HAP-1 (cell line): ENCODE results near the gene IDI2.

Experiments used
- DNase-seq, 2 experiments: peaks; one replicate each; pipeline ENCODE4 v3.0.0-alpha.2; 2016 to 2020; ENCODE audit warnings: low spot score in 2 of 2
- H3K27me3 ChIP-seq: fragments of 250-450 bp; sonication (Bioruptor Pico); 2 replicates; pipeline ENCODE4 v1.5.1; 2020; ENCODE audit warnings: low read depth, mild to moderate bottlenecking, moderate library complexity
- H3K36me3 ChIP-seq: fragments of 250-450 bp; sonication (Bioruptor Pico); replicated peaks from 2 replicates; pipeline ENCODE4 v1.5.1; 2020; ENCODE audit warnings: mild to moderate bottlenecking
- H3K4me1 ChIP-seq: fragments of 250-450 bp; sonication (Bioruptor Pico); 2 replicates; pipeline ENCODE4 v1.5.1; 2020; ENCODE audit warnings: mild to moderate bottlenecking
- H3K4me3 ChIP-seq: fragments of 250-450 bp; sonication (Bioruptor Pico); 2 replicates; pipeline ENCODE4 v1.5.1; 2020; ENCODE audit warnings: mild to moderate bottlenecking, moderate library complexity
- H3K9me3 ChIP-seq: fragments of 250-450 bp; sonication (Bioruptor Pico); 2 replicates; pipeline ENCODE4 v1.5.1; 2020; ENCODE audit warnings: mild to moderate bottlenecking, moderate library complexity
- in situ Hi-C: fragments of 300-500 bp; cut with MboI; formaldehyde crosslinking; loops from 3 replicates; pipeline ENCODE4 v1.14.3; 2020; ENCODE audit warnings: low sequenced_read_pairs, inconsistent platforms, mixed read lengths

Gene IDI2

DNA sequence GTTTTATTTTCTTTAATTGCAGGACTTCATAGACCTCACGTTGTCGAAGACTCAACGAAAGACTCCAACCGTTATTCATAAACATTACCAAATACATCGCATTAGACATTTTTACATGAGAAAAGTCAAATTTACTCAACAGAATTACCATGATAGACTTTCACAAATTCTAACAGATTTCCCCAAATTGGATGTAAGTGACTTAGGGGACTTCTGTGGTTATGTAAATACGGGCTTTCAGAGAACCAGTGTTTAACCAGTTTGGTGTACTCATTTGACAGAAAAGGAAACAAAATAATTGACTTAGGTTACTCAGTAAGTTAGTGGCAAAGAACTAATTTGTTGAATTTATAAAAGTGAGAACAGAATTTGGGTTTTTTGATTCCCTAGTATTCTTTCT, 33.2 kb downstream of the IDI2 start:
- no peak overlapping the region for H3K4me3 ChIP-seq
- peaks cover 75% of the 10 kb centered on the region for H3K36me3 ChIP-seq
- no peaks in the 10 kb centered on the region for H3K27me3 ChIP-seq
- no peak for DNase-seq
- in situ Hi-C loops, result no loop called here
- peaks cover 6% of the 10 kb centered on the region; the same call in 1 of the 2 replicates for H3K4me1 ChIP-seq
- no peaks in the 10 kb centered on the region for H3K9me3 ChIP-seq

DNA sequence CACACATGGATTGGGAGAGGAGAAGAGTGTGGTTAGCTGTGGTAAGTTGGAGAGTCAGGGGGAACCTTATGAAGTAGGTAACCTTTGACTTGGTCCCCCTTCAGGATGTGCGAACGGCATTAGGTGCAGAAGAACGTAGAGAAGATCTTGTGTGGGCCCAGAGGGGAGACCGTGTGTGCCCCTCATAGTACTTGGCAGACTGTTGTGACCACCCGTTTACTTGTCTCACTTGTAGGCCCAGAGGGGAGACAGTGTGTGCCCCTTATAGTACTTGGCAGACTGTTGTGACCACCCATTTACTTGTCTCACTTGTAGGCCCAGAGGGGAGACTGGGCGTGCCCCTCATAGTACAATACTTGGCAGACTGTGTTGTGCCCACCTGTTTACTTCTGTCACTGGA, 34.9 kb downstream of the IDI2 start:
- Histone ChIP-seq H3K4me3 (no peak overlapping the region), H3K9me3 (no peaks in the 10 kb centered on the region), H3K27me3 (no peaks in the 10 kb centered on the region), H3K4me1 (peaks cover 10% of the 10 kb centered on the region; the same call in 1 of the 2 replicates), H3K36me3 (peaks cover 58% of the 10 kb centered on the region)
- in situ Hi-C loops, result no loop called here
- no peak for DNase-seq

DNA sequence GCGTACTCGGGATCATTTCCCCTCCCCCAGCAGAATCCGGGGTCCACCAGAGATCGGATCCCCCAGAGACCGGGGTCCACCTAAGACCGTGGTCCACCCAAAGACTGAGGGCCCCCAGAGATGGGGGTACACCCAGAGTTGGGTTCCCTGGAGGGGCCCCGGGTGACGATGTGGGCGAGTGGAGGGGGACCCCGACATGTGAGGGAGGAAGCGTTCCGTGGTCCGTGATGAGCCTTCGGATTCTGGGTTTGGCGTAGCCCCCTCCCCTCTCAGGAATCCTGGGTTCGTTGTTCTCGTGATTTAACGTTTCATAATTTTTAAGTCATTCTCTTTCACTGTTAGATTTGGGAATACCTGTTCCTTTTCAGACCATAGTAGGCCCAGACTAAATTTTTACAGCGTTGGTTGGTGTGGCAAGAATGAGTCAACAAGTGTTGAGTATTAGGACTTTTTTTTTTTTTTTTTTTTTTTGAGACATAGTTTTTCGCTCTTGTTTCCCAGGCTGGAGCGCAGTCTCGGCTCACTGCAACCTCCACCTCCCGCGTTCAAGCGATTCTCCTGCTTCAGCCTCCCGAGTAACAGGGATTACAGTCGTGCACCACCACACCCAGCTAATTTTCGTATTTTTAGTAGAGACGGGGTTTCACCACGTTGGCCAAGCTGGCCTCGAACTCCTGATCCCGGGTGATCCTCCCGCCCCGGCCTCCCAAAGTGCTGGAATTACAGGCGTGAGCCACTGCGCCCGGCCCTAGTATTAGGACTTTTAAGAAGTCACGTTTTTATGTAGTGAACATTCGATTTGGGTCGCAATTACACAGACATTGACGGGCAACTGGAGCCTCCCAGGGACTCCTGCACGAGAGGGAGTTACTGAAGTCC, 36.8 kb downstream of the IDI2 start:
- peak overlapping the region; percentile 99 for H3K4me3 ChIP-seq
- peaks cover 39% of the 10 kb centered on the region for H3K36me3 ChIP-seq
- in situ Hi-C loops, result loop anchor here (5.0 kb wide), 1 partner anchor 57 kb away; the partner anchor contains the start of gene LARP4B
- DNase-seq, result no peak
- H3K9me3 ChIP-seq, result no peaks in the 10 kb centered on the region
- H3K27me3 ChIP-seq, result no peaks in the 10 kb centered on the region
- H3K4me1 ChIP-seq, result peaks cover 10% of the 10 kb centered on the region; the same call in 1 of the 2 replicates

DNA sequence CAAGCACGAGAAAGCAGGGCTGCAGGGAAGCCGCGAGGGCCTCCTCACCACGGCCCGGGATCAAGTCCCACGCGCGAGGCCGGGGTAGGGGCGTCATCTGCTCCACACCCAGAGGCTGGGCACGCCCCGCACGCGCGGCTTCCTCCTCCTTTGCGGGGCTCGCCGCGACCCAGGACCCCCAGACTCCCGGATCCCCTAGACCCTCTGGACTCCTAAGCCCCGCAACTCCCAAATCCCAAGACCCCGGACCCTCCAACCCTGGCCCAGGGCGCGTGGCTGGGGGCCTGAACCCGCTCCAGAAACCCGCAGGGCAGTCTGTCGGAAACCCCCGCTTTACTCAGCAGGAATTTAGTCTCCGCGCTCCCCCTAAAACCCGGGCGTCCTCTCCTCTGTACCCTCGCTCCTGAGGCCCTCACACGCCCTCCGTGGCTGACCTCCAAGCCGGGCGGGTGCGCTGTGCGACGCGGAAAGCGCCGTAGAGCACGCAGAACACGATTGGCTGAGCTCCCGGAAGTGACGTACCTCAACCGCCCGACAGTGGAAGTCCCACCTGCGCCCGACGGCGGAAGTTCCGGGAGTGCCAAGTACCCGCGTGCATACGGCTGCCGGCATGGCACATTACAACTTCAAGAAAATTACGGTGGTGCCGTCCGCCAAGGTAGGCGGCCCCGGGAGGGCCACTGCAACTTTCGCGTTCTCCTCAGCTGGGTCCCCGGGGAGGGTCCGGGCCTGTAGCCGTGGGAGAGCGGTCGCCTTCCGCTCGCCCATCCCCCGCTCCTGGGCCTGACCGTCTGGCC, 37.6 kb downstream of the IDI2 start, which contains the start of gene GTPBP4:
GTPBP4 (plus strand) TSS at position 565 of the 797 bp plus-strand sequence; CDS start at position 611, 46 bp downstream.
- DNase-seq, result peak; percentile 93 to 98
- peaks cover 10% of the 10 kb centered on the region; the same call in 1 of the 2 replicates for H3K4me1 ChIP-seq
- peak within 1 kb of the TSS; percentile 99 for H3K4me3 ChIP-seq
- H3K9me3 ChIP-seq, result no peaks in the 10 kb centered on the region
- H3K27me3 ChIP-seq, result no peaks in the 10 kb centered on the region
- H3K36me3 ChIP-seq, result peaks cover 31% of the 10 kb centered on the region
- in situ Hi-C loops, result loop anchor here (5.0 kb wide), 1 partner anchor 56 kb away; the partner anchor contains the start of gene LARP4B

DNA sequence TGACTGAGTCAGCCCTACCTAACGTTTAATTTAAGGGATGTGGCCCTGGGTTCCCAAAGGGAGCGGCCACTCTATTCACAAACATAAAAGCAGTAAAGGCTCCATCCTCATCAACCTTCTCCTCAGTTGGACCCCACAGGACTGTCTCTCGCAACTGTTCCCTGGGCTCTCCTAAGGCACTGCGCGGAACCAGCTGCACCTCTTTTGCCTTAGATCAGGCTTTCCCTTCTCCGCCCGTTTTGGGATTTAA, 38.1 kb downstream of the IDI2 start:
- no peaks in the 10 kb centered on the region for H3K9me3 ChIP-seq
- peaks cover 25% of the 10 kb centered on the region for H3K36me3 ChIP-seq
- in situ Hi-C loops, result loop anchor here (5.0 kb wide), 1 partner anchor 55 kb away; the partner anchor contains the start of gene LARP4B
- peak overlapping the region; percentile 99 for H3K4me3 ChIP-seq
- peaks cover 10% of the 10 kb centered on the region; the same call in 1 of the 2 replicates for H3K4me1 ChIP-seq
- no peak for DNase-seq
- H3K27me3 ChIP-seq, result no peaks in the 10 kb centered on the region

DNA sequence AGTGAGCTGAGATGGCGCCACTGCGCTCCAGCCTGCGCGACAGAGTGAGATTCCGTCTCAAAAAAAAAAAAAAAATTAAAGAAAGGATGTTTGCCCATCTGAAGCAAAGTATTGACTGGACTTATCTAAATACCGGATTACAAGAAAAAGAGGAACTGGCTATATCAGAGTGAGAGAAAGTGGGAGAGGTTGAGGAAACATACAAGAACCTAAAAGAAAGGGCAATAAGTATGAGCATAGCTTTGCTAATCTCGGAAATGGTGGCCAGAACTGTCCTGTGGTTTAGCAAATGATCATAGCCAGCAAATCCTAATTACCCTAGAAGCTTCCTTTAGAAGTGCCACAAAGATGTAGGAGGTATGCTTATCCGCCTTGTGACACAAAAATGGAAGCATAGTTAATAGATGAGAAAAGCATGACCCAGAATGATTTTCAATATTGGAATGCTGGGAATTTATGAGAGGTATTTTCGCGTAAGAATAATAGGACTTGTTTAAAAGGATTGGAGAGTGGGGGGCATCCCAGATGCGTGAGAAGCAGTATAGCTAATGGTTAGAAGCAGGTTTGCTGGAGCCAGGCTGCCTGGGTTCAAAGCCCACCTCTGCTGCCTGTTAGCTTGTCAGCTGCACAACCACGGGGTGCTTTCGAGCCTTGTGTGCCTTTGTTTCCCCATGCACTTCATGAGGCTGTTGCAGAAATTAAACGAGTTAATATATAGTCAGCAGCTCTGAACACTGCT, 38.6 kb downstream of the IDI2 start:
- H3K4me3 ChIP-seq, result peak overlapping the region; percentile 99
- H3K9me3 ChIP-seq, result no peaks in the 10 kb centered on the region
- no peaks in the 10 kb centered on the region for H3K27me3 ChIP-seq
- H3K36me3 ChIP-seq, result peaks cover 23% of the 10 kb centered on the region
- DNase-seq, result no peak
- in situ Hi-C loops, result loop anchor here (5.0 kb wide), 1 partner anchor 55 kb away; the partner anchor contains the start of gene LARP4B
- peaks cover 10% of the 10 kb centered on the region; the same call in 1 of the 2 replicates for H3K4me1 ChIP-seq

DNA sequence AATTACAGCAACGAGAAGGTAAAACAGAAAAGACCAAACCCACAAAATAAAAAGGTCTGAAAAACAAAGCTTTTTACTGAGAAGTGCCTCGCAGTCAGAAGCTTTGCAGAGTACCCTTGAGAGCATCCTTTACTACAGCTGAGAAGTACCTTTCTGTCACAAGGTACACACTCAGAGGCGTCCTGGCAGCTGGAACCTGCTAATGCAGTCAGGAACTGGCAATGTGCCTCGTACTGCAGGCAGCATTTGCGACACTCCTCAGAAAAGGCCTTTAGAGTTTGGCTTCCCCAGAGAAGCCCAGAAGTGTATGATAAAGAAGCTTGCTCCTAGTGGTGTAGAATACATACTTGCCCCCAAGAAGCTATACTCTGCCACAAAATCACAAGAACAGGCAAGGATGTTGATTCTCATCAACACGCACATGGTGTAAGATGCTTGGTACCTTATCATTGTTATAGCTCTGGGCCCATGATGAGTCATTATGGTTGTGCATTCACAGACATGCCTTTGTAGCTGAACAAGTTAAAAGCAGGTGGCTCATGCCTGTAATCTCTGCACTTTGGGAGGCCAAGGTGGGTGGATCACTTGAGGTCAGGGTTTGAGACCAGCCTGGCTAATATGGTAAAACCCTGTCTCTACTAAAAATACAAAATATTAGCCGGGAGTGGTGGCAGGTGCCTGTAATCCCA, 39.4 kb downstream of the IDI2 start:
- DNase-seq, result no peak
- Histone ChIP-seq H3K9me3 (peaks cover 2% of the 10 kb centered on the region; the same call in 1 of the 2 replicates), H3K27me3 (no peaks in the 10 kb centered on the region), H3K36me3 (peaks cover 23% of the 10 kb centered on the region), H3K4me1 (peaks cover 10% of the 10 kb centered on the region; the same call in 1 of the 2 replicates), H3K4me3 (no peak overlapping the region)
- in situ Hi-C loops, result loop anchor here (5.0 kb wide), 1 partner anchor 54 kb away; the partner anchor contains the start of gene LARP4B

DNA sequence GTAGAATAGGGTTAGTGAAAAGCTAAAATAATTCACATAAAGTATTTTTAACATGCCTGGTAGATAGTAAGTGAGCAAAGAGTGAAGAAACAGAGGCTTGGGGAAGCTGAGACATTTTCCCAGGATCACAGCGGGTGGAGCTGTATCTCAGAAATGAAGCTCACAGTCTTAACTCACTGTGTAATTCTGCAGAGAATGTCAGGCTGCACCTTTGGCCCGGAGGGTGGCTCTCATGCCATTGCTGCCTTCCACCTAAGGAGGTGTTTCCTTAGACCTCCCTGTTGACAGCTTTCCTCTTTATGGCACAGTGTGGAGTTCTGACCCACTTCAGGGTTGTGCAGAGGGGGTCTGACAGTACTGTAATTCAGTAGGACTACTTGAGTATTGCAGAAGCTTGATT, 40.3 kb downstream of the IDI2 start:
- H3K4me1 ChIP-seq, result peaks cover 10% of the 10 kb centered on the region; the same call in 1 of the 2 replicates
- in situ Hi-C loops, result loop anchor here (5.0 kb wide), 1 partner anchor 53 kb away; the partner anchor contains the start of gene LARP4B
- no peak for DNase-seq
- H3K27me3 ChIP-seq, result no peaks in the 10 kb centered on the region
- H3K4me3 ChIP-seq, result no peak overlapping the region
- peaks cover 11% of the 10 kb centered on the region for H3K9me3 ChIP-seq
- H3K36me3 ChIP-seq, result peaks cover 17% of the 10 kb centered on the region

DNA sequence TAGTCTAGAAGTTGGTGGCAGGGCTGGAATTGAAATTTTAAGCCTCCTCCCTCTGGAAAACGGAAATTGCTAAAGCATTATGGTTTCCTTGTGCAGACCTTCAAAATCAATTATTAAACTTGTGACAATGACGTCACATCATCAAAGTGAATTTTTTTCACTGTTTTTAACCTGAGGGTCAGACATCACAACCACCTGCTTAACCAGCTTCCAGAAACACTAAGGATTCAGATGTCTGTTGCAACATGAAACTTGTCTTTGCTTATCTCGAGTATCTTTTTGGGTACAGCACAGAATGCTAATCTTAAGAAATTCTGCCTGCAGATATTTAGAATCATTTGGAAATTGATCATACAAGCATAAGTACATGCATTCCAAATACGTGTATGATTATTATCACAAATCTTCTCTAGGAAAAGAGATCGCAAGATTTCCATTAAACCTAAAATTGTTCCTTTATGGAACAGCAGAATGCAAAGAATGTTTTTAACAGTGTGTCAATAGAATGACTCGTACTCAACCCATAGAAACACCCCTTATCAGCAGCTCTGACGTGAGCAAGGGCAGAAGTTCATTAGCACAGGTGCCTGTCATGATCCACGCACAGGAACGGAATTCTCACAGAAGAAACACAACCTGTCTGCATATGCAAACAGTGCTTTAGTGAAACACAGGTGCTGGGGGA, 41.5 kb downstream of the IDI2 start:
- no peak for DNase-seq
- Histone ChIP-seq H3K4me3 (no peak overlapping the region), H3K27me3 (no peaks in the 10 kb centered on the region), H3K9me3 (peaks cover 21% of the 10 kb centered on the region), H3K4me1 (0 out of 2 replicates have a peak, but pooled peaks cover 4% of the 10 kb centered on the region), H3K36me3 (peaks cover 8% of the 10 kb centered on the region)
- in situ Hi-C loops, result no loop called here

DNA sequence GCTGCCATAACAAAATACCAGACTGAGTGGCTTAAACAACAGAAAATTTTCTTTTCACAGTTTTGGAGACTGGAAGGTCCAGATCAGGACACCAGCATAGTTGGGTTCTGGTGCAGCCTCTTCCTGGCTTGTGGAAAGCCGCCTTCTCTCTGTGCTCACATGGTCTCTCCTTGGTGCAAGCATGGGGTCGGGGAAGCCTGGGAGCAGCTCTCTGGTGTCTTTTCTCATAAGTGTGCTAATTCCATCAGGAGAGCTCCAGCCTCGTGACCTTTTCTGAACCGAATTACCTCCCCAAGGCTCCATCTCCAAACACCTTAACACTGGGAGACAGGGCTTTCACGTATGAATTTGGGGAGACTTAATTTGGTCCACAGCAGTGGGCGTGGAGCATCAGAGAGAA, 42.3 kb downstream of the IDI2 start:
- no peak for DNase-seq
- Histone ChIP-seq H3K9me3 (peaks cover 25% of the 10 kb centered on the region), H3K4me1 (0 out of 2 replicates have a peak, but pooled peaks cover 4% of the 10 kb centered on the region), H3K4me3 (no peak overlapping the region), H3K36me3 (peaks cover 5% of the 10 kb centered on the region; the same call in 1 of the 2 replicates), H3K27me3 (no peaks in the 10 kb centered on the region)
- in situ Hi-C loops, result no loop called here

DNA sequence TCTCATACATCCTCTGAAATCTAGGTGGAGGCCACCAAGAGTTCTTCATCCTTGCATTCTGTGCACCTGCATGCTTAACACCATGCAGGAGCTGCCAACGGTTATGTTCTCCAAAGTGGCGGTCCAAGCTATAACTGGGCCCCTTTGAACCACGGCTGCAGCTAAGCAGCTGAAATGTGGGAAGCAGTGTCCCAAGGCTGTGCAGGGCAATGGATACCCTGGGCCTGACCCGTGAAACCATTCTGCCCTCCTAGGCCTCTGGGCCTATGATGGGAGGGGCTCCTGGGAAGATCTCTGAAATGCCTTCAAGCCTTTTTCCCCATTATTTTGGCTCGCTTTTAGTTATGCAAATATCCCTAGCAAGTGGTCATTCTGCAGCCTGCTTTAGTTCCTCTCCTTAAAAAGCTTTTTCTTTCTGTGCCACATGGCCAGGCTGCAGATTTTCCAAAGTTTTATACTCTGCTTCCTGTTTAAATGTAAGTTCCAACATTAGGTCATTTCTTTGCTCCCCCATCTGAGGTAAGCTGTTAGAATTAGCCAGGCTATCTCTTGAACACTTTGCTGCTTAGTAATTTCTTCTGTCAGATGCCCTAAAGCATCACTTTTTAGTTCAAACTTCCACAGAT, 45.1 kb downstream of the IDI2 start:
- Histone ChIP-seq H3K4me3 (no peak overlapping the region), H3K36me3 (no peaks in the 10 kb centered on the region; the same call in 1 of the 2 replicates), H3K9me3 (peaks cover 28% of the 10 kb centered on the region), H3K27me3 (no peaks in the 10 kb centered on the region), H3K4me1 (no peaks in the 10 kb centered on the region)
- no peak for DNase-seq
- in situ Hi-C loops, result no loop called here
